Neural cell (in vitro differentiated cells): ENCODE measurements around the gene WDR74. TPM values are rescaled to one million over a fixed set of nuclear protein-coding genes. Genes with fewer than 3 reads are reported as not detected.
"Not testable (repeated sequence)": the region's sequence is repeated elsewhere in the genome, so short reads cannot be mapped to it uniquely, and the experiment has no call there.

ENCODE experiments used
- H2AFZ ChIP-seq: fragments of 200-600, 300-800 bp; sonication (generic), shearing (Covaris generic); 2 replicates; pipeline ENCODE4 v1.6.0; 2014; ENCODE audit warnings: low read depth, mild to moderate bottlenecking, antibody characterized with exemption, low read length, moderate library complexity
- H3F3A ChIP-seq: fragments of 200-600 bp; shearing (Covaris generic); 2 replicates; pipeline ENCODE4 v1.6.1; 2016; ENCODE audit warnings: mild to moderate bottlenecking, moderate library complexity, mixed read lengths, antibody characterized with exemption, low read length; ENCODE audit not compliant: insufficient read depth, poor library complexity, severe bottlenecking
- H3K27ac ChIP-seq: fragments of 200-600, 300-800 bp; sonication (generic), shearing (Covaris generic); 2 replicates; pipeline ENCODE4 v1.5.1; 2014; ENCODE audit warnings: mild to moderate bottlenecking, low read length, moderate library complexity
- H3K27me3 ChIP-seq: fragments of 300-800, 200-600 bp; sonication (generic), shearing (Covaris generic); 2 replicates; pipeline ENCODE4 v1.6.0; 2014; ENCODE audit warnings: mild to moderate bottlenecking, low read depth, low read length, moderate library complexity; ENCODE audit not compliant: insufficient read depth
- H3K36me3 ChIP-seq: fragments of 300-800, 200-600 bp; sonication (generic), shearing (Covaris generic); 2 replicates; pipeline ENCODE4 v1.5.1; 2014; ENCODE audit warnings: mild to moderate bottlenecking, antibody characterized with exemption, low read length, moderate library complexity; ENCODE audit not compliant: insufficient read depth
- H3K4me2 ChIP-seq: fragments of 300-800, 200-600 bp; sonication (generic), shearing (Covaris generic); 2 replicates; pipeline ENCODE4 v1.6.0; 2014; ENCODE audit warnings: mild to moderate bottlenecking, low read length
- H3K4me3 ChIP-seq: fragments of 300-800, 200-600 bp; sonication (generic), shearing (Covaris generic); 2 replicates; pipeline ENCODE4 v1.5.1; 2014; ENCODE audit warnings: mild to moderate bottlenecking, low read length, moderate library complexity
- H3K79me2 ChIP-seq: fragments of 200-600 bp; shearing (Covaris generic); replicated peaks from 2 replicates; pipeline ENCODE4 v1.6.0; 2014; ENCODE audit warnings: mild to moderate bottlenecking, low read length, moderate library complexity; ENCODE audit not compliant: insufficient read depth
- H3K9ac ChIP-seq: fragments of 300-800, 200-600 bp; sonication (generic), shearing (Covaris generic); 2 replicates; pipeline ENCODE4 v1.6.1; 2016; ENCODE audit warnings: mild to moderate bottlenecking, low read length, mixed read lengths
- H3K9me2 ChIP-seq: fragments of 200-600 bp; shearing (Covaris generic); 2 replicates; pipeline ENCODE4 v1.6.1; 2016; ENCODE audit warnings: mild to moderate bottlenecking, low read length, mixed read lengths; ENCODE audit not compliant: insufficient read depth
- H3K9me3 ChIP-seq: fragments of 200-600, 300-800 bp; sonication (generic), shearing (Covaris generic); 2 replicates; pipeline ENCODE4 v1.6.1; 2016; ENCODE audit warnings: mild to moderate bottlenecking, mixed run types, low read length, moderate library complexity, mixed read lengths
- H4K20me1 ChIP-seq: fragments of 200-600 bp; shearing (Covaris generic); 2 replicates; pipeline ENCODE4 v1.6.1; 2016; ENCODE audit warnings: mild to moderate bottlenecking, mixed run types; ENCODE audit not compliant: insufficient read depth
- EP300 ChIP-seq: fragments of 450-650 bp; conservative IDR thresholded peaks from 2 replicates; pipeline ENCODE4 v1.6.1; 2014; ENCODE audit warnings: antibody characterized with exemption, mild to moderate bottlenecking, moderate library complexity; ENCODE audit not compliant: poor library complexity, severe bottlenecking
- EZH2 ChIP-seq: fragments of 200-600, 300-800 bp; shearing (Covaris generic), sonication (generic); IDR thresholded peaks from 2 replicates; pipeline ENCODE4 v1.6.1; 2014; ENCODE audit warnings: antibody characterized with exemption, low read length, borderline replicate concordance, mild to moderate bottlenecking; ENCODE audit not compliant: insufficient read depth, poor library complexity, severe bottlenecking
- MXI1 ChIP-seq: fragments of 450-650 bp; conservative IDR thresholded peaks from 2 replicates; pipeline ENCODE4 v1.6.1; 2014; ENCODE audit warnings: antibody characterized with exemption, mild to moderate bottlenecking; ENCODE audit not compliant: poor library complexity, severe bottlenecking
- POLR2AphosphoS5 ChIP-seq: IDR thresholded peaks from 2 replicates; pipeline ENCODE4 v1.6.1; 2012
- RAD21 ChIP-seq: fragments of 450-650 bp; conservative IDR thresholded peaks from 2 replicates; pipeline ENCODE4 v1.6.1; 2014; ENCODE audit warnings: antibody characterized with exemption, mild to moderate bottlenecking, moderate library complexity
- SMC3 ChIP-seq: fragments of 450-650 bp; conservative IDR thresholded peaks from 2 replicates; pipeline ENCODE4 v1.6.1; 2014; ENCODE audit warnings: antibody characterized with exemption, mild to moderate bottlenecking, moderate library complexity; ENCODE audit not compliant: poor library complexity
- TAF1 ChIP-seq: IDR thresholded peaks from 2 replicates; pipeline ENCODE4 v1.6.1; 2012; ENCODE audit warnings: low read depth
- polyA plus RNA-seq: library from polyadenylated mRNA; depleted of rRNA; stranded (reverse); fragments of >200 nt; gene quantifications from 2 replicates; pipeline ENCODE4 v1.2.3, GENCODE V29; 2014
- TF ChIP-seq, protein P1 (sequence below): fragments of 450-650 bp; IDR thresholded peaks from 2 replicates; pipeline ENCODE4 v1.5.1; 2014; ENCODE audit warnings: antibody characterized with exemption, mild to moderate bottlenecking, moderate library complexity; ENCODE audit not compliant: poor library complexity, severe bottlenecking
- TF ChIP-seq, protein P2 (sequence below): IDR thresholded peaks from 2 replicates; pipeline ENCODE4 v1.6.1; 2012; ENCODE audit warnings: borderline replicate concordance

WDR74 gene
- polyA plus RNA-seq, 1 donor from 2014 or later: 50.4 TPM

DNA sequence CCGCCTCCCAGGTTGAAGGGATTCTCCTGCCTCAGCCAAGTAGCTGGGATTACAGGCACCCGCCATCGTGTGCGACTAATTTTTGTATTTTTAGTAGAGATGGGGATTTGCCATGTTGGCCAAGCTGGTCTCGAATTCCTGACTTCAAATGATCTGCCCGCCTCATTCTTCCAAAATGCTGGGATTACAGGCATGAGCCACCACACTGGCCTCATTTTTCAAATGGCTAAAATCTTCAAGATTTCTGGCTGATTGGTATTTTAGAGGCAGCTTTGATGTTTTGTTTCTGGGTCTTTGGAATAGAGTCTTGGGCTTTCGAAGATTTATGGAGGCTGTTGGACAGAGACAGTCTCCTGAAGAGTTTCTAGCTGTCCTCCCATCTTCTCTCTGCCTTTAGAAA lies 35.5 kb upstream of the WDR74 start:
- Histone ChIP-seq H3F3A (no peaks in the 10 kb centered on the region), H3K9me3 (no peaks in the 10 kb centered on the region), H4K20me1 (no peaks in the 10 kb centered on the region), H3K27me3 (no peaks in the 10 kb centered on the region), H3K36me3 (no peaks in the 10 kb centered on the region), H3K9ac (no peak overlapping the region), H2AFZ (no peak overlapping the region), H3K27ac (no peak overlapping the region), H3K79me2 (peaks cover 9% of the 10 kb centered on the region), H3K4me2 (no peak overlapping the region), H3K4me3 (no peak overlapping the region), H3K9me2 (no peaks in the 10 kb centered on the region)
- TF ChIP-seq EZH2: no peak

DNA sequence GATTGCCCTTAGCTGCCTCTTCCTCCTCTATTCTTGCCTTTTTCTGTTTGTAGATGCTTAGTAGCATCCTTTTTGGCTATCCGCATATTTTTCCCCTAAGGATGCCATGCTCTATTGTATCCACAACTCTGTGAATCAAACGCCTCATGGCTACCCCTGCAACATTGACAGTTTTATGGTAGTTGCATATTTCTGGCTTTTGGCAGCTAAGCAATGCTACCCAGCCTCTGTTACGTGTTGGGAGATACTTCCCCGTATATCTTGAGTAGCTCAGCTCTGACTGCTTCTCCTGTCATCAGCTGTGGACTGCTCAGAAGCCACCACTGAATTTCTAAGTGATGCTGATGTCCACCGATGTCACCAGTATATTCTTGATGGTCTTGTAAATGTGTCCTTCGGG lies 26.2 kb upstream of the WDR74 start:
- Histone ChIP-seq H3K4me2 (no peak overlapping the region), H3F3A (no peaks in the 10 kb centered on the region), H3K9me3 (no peaks in the 10 kb centered on the region), H3K4me3 (no peak overlapping the region), H4K20me1 (no peaks in the 10 kb centered on the region), H3K27ac (no peak overlapping the region), H3K9me2 (no peaks in the 10 kb centered on the region), H3K27me3 (no peaks in the 10 kb centered on the region), H3K36me3 (no peaks in the 10 kb centered on the region), H2AFZ (no peak overlapping the region), H3K79me2 (peaks cover 7% of the 10 kb centered on the region), H3K9ac (no peak overlapping the region)
- TF ChIP-seq TAF1: no peak
- TF ChIP-seq, protein P1, sequence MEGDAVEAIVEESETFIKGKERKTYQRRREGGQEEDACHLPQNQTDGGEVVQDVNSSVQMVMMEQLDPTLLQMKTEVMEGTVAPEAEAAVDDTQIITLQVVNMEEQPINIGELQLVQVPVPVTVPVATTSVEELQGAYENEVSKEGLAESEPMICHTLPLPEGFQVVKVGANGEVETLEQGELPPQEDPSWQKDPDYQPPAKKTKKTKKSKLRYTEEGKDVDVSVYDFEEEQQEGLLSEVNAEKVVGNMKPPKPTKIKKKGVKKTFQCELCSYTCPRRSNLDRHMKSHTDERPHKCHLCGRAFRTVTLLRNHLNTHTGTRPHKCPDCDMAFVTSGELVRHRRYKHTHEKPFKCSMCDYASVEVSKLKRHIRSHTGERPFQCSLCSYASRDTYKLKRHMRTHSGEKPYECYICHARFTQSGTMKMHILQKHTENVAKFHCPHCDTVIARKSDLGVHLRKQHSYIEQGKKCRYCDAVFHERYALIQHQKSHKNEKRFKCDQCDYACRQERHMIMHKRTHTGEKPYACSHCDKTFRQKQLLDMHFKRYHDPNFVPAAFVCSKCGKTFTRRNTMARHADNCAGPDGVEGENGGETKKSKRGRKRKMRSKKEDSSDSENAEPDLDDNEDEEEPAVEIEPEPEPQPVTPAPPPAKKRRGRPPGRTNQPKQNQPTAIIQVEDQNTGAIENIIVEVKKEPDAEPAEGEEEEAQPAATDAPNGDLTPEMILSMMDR: no peak
- no peak for TF ChIP-seq MXI1

DNA sequence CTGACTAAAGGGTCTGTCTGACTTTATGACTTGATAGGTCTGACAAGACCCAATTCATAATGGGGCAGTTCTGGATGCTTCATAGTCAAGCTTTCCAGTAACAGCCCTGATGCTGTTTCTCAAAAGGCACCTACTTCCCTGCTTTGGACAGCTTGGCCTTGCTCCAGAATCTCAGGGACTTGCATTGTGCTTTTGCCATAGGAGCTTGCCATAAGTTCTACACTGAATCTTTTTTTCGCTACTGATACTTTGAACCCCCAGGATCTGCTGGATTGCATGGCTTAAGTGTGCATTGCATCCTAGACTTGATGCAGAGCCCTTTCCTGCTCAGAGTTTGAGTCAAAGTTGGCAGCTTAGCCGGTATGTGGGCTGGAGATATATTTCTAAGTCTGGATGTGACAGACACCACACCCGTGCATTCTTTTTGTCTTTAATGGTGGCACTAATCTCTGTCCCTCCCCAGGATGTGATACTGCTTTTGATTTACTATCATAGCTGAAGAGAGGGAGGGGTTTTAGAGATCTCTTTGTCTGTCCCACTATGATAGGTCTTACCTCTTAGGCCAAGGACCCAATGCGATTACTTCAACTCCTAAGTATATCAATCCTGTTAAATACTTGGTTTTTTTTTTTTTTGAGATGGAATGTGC lies 24.4 kb upstream of the WDR74 start:
- H3K9me3 ChIP-seq: no peaks in the 10 kb centered on the region
- TF ChIP-seq, protein P2, sequence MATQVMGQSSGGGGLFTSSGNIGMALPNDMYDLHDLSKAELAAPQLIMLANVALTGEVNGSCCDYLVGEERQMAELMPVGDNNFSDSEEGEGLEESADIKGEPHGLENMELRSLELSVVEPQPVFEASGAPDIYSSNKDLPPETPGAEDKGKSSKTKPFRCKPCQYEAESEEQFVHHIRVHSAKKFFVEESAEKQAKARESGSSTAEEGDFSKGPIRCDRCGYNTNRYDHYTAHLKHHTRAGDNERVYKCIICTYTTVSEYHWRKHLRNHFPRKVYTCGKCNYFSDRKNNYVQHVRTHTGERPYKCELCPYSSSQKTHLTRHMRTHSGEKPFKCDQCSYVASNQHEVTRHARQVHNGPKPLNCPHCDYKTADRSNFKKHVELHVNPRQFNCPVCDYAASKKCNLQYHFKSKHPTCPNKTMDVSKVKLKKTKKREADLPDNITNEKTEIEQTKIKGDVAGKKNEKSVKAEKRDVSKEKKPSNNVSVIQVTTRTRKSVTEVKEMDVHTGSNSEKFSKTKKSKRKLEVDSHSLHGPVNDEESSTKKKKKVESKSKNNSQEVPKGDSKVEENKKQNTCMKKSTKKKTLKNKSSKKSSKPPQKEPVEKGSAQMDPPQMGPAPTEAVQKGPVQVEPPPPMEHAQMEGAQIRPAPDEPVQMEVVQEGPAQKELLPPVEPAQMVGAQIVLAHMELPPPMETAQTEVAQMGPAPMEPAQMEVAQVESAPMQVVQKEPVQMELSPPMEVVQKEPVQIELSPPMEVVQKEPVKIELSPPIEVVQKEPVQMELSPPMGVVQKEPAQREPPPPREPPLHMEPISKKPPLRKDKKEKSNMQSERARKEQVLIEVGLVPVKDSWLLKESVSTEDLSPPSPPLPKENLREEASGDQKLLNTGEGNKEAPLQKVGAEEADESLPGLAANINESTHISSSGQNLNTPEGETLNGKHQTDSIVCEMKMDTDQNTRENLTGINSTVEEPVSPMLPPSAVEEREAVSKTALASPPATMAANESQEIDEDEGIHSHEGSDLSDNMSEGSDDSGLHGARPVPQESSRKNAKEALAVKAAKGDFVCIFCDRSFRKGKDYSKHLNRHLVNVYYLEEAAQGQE: no peak
- TF ChIP-seq, protein P1: no peak
- TF ChIP-seq EP300 (no peak), RAD21 (no peak), MXI1 (no peak), EZH2 (no peak), POLR2AphosphoS5 (no peak), TAF1 (no peak), SMC3 (no peak)
- H4K20me1 ChIP-seq: no peaks in the 10 kb centered on the region
- H3K9me2 ChIP-seq: no peaks in the 10 kb centered on the region
- no peak overlapping the region for H3K4me2 ChIP-seq
- H3K27ac ChIP-seq: no peak overlapping the region
- H3K4me3 ChIP-seq: no peak overlapping the region
- no peak overlapping the region for H3K9ac ChIP-seq
- H3F3A ChIP-seq: no peaks in the 10 kb centered on the region
- H3K36me3 ChIP-seq: no peaks in the 10 kb centered on the region
- no peak overlapping the region for H2AFZ ChIP-seq
- H3K79me2 ChIP-seq: peaks cover 7% of the 10 kb centered on the region
- no peaks in the 10 kb centered on the region for H3K27me3 ChIP-seq

DNA sequence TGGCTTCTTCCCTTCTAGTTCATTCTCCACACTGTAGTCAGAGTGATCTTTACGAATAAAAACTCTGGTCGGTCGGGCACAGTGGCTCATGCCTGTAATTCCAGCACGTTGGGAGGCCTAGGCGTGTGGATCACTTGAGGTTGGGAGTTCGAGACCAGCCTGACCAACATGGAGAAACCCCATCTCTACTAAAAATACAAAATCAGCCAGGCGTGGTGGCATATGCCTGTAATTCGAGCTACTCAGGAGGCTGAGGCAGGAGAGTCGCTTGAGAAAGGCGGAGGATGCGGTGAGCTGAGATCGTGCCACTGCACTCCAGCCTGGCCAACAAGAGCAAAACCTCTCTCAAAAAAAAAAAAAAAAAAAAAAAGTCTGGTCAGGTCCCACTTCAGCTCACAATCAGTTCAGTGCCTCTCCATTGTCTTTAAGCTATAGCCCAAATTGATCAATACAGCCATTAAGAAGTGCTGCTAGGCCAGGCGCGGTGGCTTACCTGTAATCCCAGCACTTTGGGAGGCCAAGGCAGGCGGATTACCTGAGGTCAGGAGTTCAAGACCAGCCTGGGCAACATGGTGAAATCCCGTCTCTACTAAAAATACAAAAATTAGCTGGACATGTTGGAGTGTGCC lies 22.3 kb upstream of the WDR74 start:
- H3F3A ChIP-seq, H3K9ac ChIP-seq, H3K9me2 ChIP-seq, H3K27ac ChIP-seq, H3K4me3 ChIP-seq, H3K4me2 ChIP-seq, H3K9me3 ChIP-seq, H2AFZ ChIP-seq, H4K20me1 ChIP-seq, H3K27me3 ChIP-seq, H3K36me3 ChIP-seq: not testable (repeated sequence)
- H3K79me2 ChIP-seq: peaks cover 17% of the 10 kb centered on the region
